Muscle layer of duodenum (tissue), 2 donors: ENCODE results near the gene ALS2CL.

Source experiments
- H3K27ac ChIP-seq: one replicate; pipeline ENCODE4 v1.7.0; 2013; ENCODE audit warnings: mild to moderate bottlenecking, low read length
- H3K27me3 ChIP-seq: one replicate; pipeline ENCODE4 v1.7.0; 2013; ENCODE audit warnings: low read depth, mild to moderate bottlenecking, control low read depth, low read length
- H3K36me3 ChIP-seq, 2 donors: one replicate each; pipeline ENCODE4 v1.7.0; 2013; ENCODE audit warnings: low read length in 2 of 2, control low read depth in 1 of 2, mild to moderate bottlenecking in 1 of 2; ENCODE audit not compliant: insufficient read depth in 2 of 2, control insufficient read depth in 1 of 2
- H3K4me1 ChIP-seq, 2 donors: one replicate each; pipeline ENCODE4 v1.7.0; 2013; ENCODE audit warnings: low read length in 2 of 2, mild to moderate bottlenecking in 2 of 2, control low read depth in 1 of 2, moderate library complexity in 1 of 2; ENCODE audit not compliant: insufficient read depth in 2 of 2, control insufficient read depth in 1 of 2
- H3K4me3 ChIP-seq, 2 donors: one replicate each; pipeline ENCODE4 v1.7.0; 2013; ENCODE audit warnings: low read length in 2 of 2, low read depth in 1 of 2, mild to moderate bottlenecking in 1 of 2
- H3K9me3 ChIP-seq, 2 donors: one replicate each; pipeline ENCODE4 v1.7.0; 2013; ENCODE audit warnings: low read length in 2 of 2, control low read depth in 1 of 2, mild to moderate bottlenecking in 1 of 2; ENCODE audit not compliant: control insufficient read depth in 1 of 2
- donor health status: healthy.

Gene ALS2CL

GRCh38 chr3:46632792-46633191, 60.7 kb downstream of the ALS2CL start:
- no peaks in the 10 kb centered on the region for H3K27me3 ChIP-seq
- no peaks in the 10 kb centered on the region for H3K9me3 ChIP-seq
- H3K27ac ChIP-seq = no peak overlapping the region
- H3K36me3 ChIP-seq = no peaks in the 10 kb centered on the region
- H3K4me3 ChIP-seq = no peak overlapping the region
- H3K4me1 ChIP-seq = peaks cover 9 to 12% of the 10 kb centered on the region in 2 donors

GRCh38 chr3:46629551-46630517, 63.6 kb downstream of the ALS2CL start:
- Histone ChIP-seq H3K27me3 (peaks cover 3% of the 10 kb centered on the region), H3K9me3 (no peaks in the 10 kb centered on the region), H3K36me3 (no peaks in the 10 kb centered on the region), H3K4me3 (peak overlapping the region; percentile 13 to 56), H3K4me1 (peaks cover 9 to 12% of the 10 kb centered on the region in 2 donors), H3K27ac (peak overlapping the region; percentile 74)

GRCh38 chr3:46628901-46629369, 64.5 kb downstream of the ALS2CL start:
- Histone ChIP-seq H3K4me3 (peak overlapping the region in 1 of 2 donors; percentile 56), H3K27me3 (peaks cover 3% of the 10 kb centered on the region), H3K9me3 (no peaks in the 10 kb centered on the region), H3K36me3 (no peaks in the 10 kb centered on the region), H3K27ac (peak overlapping the region; percentile 74), H3K4me1 (peaks cover 9 to 12% of the 10 kb centered on the region in 2 donors)

- H3K27ac ChIP-seq = no peak overlapping the region
- no peak overlapping the region for H3K4me3 ChIP-seq
- H3K36me3 ChIP-seq = no peaks in the 10 kb centered on the region
- H3K4me1 ChIP-seq = peaks cover 9 to 12% of the 10 kb centered on the region in 2 donors
- H3K27me3 ChIP-seq = peaks cover 3% of the 10 kb centered on the region
- no peaks in the 10 kb centered on the region for H3K9me3 ChIP-seq
Measured at GRCh38 chr3:46627078-46627477, 66.4 kb downstream of the ALS2CL start.

GRCh38 chr3:46626039-46626438, 67.4 kb downstream of the ALS2CL start:
- H3K4me1 ChIP-seq = peaks cover 9 to 12% of the 10 kb centered on the region in 2 donors
- peaks cover 3% of the 10 kb centered on the region for H3K27me3 ChIP-seq
- no peak overlapping the region for H3K4me3 ChIP-seq
- H3K27ac ChIP-seq = no peak overlapping the region
- no peaks in the 10 kb centered on the region for H3K9me3 ChIP-seq
- no peaks in the 10 kb centered on the region for H3K36me3 ChIP-seq

GRCh38 chr3:46624975-46625490, 68.4 kb downstream of the ALS2CL start:
- no peak overlapping the region for H3K4me3 ChIP-seq
- no peaks in the 10 kb centered on the region for H3K9me3 ChIP-seq
- no peak overlapping the region for H3K27ac ChIP-seq
- H3K27me3 ChIP-seq = peaks cover 3% of the 10 kb centered on the region
- peaks cover 8 to 9% of the 10 kb centered on the region in 2 donors for H3K4me1 ChIP-seq
- no peaks in the 10 kb centered on the region for H3K36me3 ChIP-seq

- Histone ChIP-seq H3K4me3 (no peak overlapping the region), H3K27me3 (peaks cover 3% of the 10 kb centered on the region), H3K36me3 (no peaks in the 10 kb centered on the region), H3K4me1 (peaks cover 3 to 6% of the 10 kb centered on the region in 2 donors), H3K27ac (no peak overlapping the region), H3K9me3 (no peaks in the 10 kb centered on the region)
Measured at GRCh38 chr3:46624533-46624932, 68.9 kb downstream of the ALS2CL start.

- H3K27me3 ChIP-seq = peaks cover 1% of the 10 kb centered on the region
- H3K27ac ChIP-seq = no peak overlapping the region
- H3K4me3 ChIP-seq = no peak overlapping the region
- H3K9me3 ChIP-seq = no peaks in the 10 kb centered on the region
- no peaks in the 10 kb centered on the region for H3K4me1 ChIP-seq
- H3K36me3 ChIP-seq = no peaks in the 10 kb centered on the region
Measured at GRCh38 chr3:46619845-46620778, 73.4 kb downstream of the ALS2CL start.
